HL-60 (cell line): Measurements from ENCODE around the gene EPHB2.

Experiments
- DNase-seq, 2 experiments: peaks; one replicate each; pipeline ENCODE4 v3.0.0-alpha.2; 2010 to 2020; ENCODE audit warnings: low read depth in 1 of 2, low spot score in 1 of 2
- H3K27ac ChIP-seq: fragments of 250-450 bp; sonication (Bioruptor Pico); replicated peaks from 2 replicates; pipeline ENCODE4 v1.5.1; 2020; ENCODE audit warnings: mild to moderate bottlenecking, moderate library complexity
- H3K27me3 ChIP-seq: fragments of 250-450 bp; sonication (Bioruptor Pico); 2 replicates; pipeline ENCODE4 v1.5.1; 2021; ENCODE audit warnings: mild to moderate bottlenecking, moderate library complexity; ENCODE audit not compliant: insufficient read depth, poor library complexity, severe bottlenecking
- H3K4me3 ChIP-seq: replicated peaks from 2 replicates; pipeline ENCODE4 v1.5.1; 2011; ENCODE audit warnings: mild to moderate bottlenecking, control low read depth, low read length; ENCODE audit not compliant: insufficient read depth
- GABPA ChIP-seq: IDR thresholded peaks from 2 replicates; pipeline ENCODE4 v1.6.1; 2012; ENCODE audit warnings: low read depth
- POLR2AphosphoS5 ChIP-seq: IDR thresholded peaks from 2 replicates; pipeline ENCODE4 v1.6.1; 2012; ENCODE audit warnings: low read depth
- SPI1 ChIP-seq: IDR thresholded peaks from 2 replicates; pipeline ENCODE4 v1.6.1; 2012; ENCODE audit warnings: low read depth, mild to moderate bottlenecking, borderline replicate concordance
- TF ChIP-seq, protein P1 (sequence below): IDR thresholded peaks from 2 replicates; pipeline ENCODE4 v1.6.1; 2012; ENCODE audit warnings: low read depth; ENCODE audit not compliant: insufficient replicate concordance
- TF ChIP-seq, protein P2 (sequence below): IDR thresholded peaks from one replicate; pipeline ENCODE4 v1.5.1; 2011; ENCODE audit warnings: low read length, control low read depth, inconsistent platforms; ENCODE audit not compliant: insufficient read depth

Gene EPHB2

DNA sequence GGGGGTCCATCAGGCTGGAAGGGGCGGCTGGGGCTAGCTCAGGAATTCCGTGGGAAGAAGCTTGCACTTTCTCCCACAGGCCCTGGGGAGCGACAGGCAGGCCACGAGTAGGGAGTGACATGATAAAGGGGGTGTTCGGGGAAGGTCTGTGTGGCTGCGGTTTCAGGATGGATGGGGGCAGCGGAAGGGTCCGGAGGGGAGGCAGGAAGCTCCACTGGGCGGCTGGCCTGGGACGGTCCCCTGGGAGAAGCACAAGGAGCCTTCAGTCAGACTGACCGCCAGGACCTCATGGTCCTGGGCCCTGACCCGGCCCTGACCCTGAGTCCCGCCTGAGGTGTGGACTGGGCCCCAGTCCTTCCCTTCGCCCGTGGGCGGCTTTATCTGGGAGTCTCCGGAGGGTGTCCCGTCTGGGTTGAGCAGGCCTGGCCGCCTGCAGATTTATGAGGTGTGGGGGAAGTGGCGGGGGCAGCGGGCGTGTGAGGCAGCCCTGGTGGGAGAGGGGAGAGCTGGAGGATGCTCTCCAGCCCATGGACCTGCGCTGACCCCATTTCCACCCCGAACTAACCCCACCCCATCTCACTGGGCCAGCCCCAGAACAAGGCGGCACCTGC, 45.6 kb downstream of the EPHB2 start:
- DNase-seq = no peak

DNA sequence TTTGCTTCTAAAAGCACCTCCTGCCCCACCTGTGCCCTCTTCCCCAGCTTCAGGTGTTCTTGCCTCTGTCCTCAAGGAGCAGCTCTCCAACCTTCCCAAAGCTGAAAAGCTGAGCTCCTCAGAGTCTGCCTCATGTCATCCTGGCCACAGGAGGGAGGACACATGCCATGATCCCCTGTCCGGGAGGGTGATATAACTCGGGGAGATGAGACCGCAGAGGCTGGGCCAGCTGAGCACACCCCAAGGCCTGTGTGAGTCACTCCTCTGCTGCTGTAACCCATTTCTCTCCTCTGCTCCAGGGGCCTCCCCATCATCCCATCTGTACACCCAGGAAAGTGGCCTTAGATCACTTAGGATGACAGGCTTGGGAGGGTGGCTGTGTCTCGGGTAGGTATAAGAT, 49.8 kb downstream of the EPHB2 start:
- TF ChIP-seq POLR2AphosphoS5 (no peak), GABPA (no peak), SPI1 (no peak)
- TF ChIP-seq, protein P1, sequence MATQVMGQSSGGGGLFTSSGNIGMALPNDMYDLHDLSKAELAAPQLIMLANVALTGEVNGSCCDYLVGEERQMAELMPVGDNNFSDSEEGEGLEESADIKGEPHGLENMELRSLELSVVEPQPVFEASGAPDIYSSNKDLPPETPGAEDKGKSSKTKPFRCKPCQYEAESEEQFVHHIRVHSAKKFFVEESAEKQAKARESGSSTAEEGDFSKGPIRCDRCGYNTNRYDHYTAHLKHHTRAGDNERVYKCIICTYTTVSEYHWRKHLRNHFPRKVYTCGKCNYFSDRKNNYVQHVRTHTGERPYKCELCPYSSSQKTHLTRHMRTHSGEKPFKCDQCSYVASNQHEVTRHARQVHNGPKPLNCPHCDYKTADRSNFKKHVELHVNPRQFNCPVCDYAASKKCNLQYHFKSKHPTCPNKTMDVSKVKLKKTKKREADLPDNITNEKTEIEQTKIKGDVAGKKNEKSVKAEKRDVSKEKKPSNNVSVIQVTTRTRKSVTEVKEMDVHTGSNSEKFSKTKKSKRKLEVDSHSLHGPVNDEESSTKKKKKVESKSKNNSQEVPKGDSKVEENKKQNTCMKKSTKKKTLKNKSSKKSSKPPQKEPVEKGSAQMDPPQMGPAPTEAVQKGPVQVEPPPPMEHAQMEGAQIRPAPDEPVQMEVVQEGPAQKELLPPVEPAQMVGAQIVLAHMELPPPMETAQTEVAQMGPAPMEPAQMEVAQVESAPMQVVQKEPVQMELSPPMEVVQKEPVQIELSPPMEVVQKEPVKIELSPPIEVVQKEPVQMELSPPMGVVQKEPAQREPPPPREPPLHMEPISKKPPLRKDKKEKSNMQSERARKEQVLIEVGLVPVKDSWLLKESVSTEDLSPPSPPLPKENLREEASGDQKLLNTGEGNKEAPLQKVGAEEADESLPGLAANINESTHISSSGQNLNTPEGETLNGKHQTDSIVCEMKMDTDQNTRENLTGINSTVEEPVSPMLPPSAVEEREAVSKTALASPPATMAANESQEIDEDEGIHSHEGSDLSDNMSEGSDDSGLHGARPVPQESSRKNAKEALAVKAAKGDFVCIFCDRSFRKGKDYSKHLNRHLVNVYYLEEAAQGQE = no peak
- TF ChIP-seq, protein P2, sequence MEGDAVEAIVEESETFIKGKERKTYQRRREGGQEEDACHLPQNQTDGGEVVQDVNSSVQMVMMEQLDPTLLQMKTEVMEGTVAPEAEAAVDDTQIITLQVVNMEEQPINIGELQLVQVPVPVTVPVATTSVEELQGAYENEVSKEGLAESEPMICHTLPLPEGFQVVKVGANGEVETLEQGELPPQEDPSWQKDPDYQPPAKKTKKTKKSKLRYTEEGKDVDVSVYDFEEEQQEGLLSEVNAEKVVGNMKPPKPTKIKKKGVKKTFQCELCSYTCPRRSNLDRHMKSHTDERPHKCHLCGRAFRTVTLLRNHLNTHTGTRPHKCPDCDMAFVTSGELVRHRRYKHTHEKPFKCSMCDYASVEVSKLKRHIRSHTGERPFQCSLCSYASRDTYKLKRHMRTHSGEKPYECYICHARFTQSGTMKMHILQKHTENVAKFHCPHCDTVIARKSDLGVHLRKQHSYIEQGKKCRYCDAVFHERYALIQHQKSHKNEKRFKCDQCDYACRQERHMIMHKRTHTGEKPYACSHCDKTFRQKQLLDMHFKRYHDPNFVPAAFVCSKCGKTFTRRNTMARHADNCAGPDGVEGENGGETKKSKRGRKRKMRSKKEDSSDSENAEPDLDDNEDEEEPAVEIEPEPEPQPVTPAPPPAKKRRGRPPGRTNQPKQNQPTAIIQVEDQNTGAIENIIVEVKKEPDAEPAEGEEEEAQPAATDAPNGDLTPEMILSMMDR = no peak
- Histone ChIP-seq H3K27ac (no peak overlapping the region), H3K4me3 (no peak overlapping the region), H3K27me3 (no peaks in the 10 kb centered on the region)
- no peak for DNase-seq

More for the DNA sequence above, 45.6 kb downstream of the EPHB2 start:
- Histone ChIP-seq H3K27me3 (no peaks in the 10 kb centered on the region), H3K4me3 (no peak overlapping the region), H3K27ac (no peak overlapping the region)
- TF ChIP-seq, protein P2 = no peak
- TF ChIP-seq POLR2AphosphoS5 (no peak), GABPA (no peak), SPI1 (no peak)
- TF ChIP-seq, protein P1 = no peak

DNA sequence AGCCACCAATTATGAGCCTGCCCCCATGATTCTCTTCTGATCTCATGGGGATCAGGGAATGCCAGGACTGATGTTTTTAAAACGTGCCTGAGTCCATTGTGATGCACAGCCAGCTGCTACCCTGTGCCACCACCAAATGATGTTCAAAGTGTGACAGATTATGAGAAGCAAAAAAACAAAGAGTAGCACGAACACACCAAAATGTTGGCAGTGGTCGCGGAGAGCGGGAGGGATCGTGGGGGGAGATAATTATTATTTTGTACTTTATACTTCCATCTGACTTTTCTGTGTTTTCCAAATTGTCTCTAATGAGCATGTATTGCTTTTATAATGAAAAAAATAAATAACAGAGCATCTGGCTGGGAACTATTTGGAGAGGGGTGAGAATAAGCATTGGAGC, 50.5 kb downstream of the EPHB2 start:
- no peak for TF ChIP-seq GABPA
- no peak for TF ChIP-seq SPI1
- TF ChIP-seq POLR2AphosphoS5 = no peak
- TF ChIP-seq, protein P1 = no peak
- TF ChIP-seq, protein P2 = no peak
- Histone ChIP-seq H3K4me3 (no peak overlapping the region), H3K27me3 (no peaks in the 10 kb centered on the region), H3K27ac (no peak overlapping the region)
- no peak for DNase-seq
